Urothelium cell line (cell line): ENCODE results near the gene RAB8B.
"Not testable (repeated sequence)": the region's sequence is repeated elsewhere in the genome, so short reads cannot be mapped to it uniquely, and the experiment has no call there.

Experiments
- DNase-seq: peaks from one replicate; pipeline ENCODE4 v3.0.0; 2011; ENCODE audit warnings: low spot score, mixed read lengths
- FAIRE-seq: peaks from 2 replicates; lab custom pipeline; 2011; peaks lifted over from hg19 to GRCh38; lab: Jason Lieb, UNC

Gene RAB8B

DNA sequence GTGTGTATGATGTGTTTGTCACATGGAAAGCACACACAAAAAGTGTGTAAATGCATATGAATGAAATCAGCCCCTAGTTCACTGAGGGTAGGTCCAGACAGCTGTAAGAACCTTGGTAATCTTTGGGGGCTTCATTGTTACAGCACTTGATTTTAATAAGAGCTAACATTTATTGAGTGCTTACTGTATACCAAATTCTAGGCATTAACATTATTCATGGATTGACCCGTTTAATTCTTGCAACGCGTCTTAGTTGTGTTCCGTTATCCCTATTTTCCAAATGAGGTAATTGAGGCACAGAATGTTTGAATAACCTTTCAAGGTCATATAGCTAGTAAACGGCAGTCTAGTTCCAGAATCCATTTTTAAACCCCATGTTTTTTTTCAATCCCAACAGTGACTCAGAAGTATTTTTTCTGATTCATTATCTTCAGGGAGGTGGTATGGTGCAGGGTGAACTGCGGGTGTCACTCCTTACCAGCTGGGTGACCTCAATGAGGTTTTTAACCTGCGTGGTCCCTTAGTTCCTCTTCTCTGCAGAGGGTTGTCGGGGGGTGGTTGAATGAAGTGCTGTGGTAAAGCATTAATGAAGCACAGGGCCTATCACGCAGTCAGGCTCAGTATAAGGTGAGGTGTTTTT, 14.2 kb downstream of the RAB8B start:
- DNase-seq, result no peak
- FAIRE-seq, result no peak

DNA sequence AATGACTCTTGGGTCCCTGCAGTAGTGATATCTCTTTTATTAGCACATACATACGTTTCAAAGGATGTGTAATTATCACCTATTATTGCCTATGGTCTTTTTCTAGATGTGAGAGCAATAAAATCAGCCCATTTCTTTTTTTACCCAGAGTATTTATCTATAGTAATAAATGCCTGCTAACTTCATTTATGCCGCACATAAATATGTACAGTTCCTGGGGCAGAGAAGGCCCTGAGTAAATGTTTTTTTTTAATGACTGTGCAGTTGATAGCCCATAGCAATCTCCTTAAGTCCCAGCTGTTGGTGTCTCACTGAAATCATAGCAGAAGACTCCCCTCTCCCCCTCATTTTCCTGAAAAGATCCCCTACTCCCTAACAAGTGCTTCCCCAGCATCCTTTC, 16.7 kb downstream of the RAB8B start:
- DNase-seq, result no peak
- no peak for FAIRE-seq

DNA sequence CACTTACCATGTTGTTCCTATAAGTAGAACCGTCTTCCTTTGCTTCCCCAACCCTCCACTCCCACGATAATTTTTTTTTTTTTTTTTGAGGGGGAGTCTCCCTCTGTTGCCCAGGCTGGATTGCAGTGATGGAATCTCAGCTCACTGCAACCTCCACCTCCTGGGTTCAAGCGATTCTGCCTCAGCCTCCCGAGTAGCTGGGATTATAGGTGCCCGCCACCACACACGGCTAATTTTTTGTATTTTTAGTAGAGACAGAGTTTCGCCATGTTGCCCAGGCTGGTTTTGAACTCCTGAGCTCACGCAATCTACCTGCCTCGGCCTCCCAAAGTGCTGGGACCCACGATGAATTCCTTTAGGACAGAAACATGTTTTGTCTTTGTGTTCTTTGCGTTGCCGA, 19.4 kb downstream of the RAB8B start:
- DNase-seq, FAIRE-seq: not testable (repeated sequence)

DNA sequence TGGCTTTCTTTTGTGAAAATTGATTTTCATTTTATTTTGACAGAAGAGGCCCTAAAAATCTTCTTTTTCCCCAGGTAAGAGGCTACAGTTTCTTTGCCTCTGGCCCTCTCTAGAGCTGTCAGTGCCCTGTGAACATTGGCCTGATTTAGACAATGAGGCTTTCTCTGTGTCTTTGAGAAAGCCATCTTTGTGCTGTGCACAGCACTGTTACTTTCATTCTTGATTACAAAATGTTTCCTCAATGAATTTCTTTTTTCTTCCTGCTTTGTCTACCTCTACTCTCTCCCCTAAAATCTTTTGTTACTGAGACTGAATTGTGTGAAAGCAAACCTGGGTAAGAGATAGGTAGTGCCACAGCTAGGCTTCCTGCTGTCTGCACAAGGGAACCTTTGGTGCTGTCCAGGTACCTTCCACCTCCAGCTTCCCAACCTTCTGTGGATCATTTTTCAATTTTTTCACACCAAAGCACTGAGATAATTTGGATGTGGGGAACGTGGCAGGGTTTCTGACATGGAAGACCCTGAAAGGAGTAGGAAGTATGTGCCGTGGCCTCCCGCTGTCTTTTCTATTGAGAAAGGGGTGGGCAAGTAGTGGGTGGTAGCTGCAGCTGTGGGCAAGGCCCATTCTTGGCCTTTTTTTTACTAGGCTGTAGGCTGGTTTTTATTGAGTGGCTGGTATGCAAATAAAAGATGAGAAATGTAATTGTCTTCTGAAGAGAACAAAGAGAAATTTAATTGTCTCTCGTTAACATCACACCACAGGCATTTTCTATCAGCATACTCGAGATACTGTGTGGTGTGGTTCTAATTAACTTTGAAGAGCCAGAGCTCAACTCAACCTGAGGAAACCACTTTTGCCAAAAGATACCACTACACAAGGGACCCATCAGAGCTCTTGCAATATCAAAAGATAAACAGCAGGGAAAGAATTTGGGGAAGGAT, 21.0 kb downstream of the RAB8B start:
- FAIRE-seq (no peak), DNase-seq (no peak)

GRCh38 chr15:63211092-63211490, 21.7 kb downstream of the RAB8B start:
- no peak for DNase-seq
- FAIRE-seq, result no peak

DNA sequence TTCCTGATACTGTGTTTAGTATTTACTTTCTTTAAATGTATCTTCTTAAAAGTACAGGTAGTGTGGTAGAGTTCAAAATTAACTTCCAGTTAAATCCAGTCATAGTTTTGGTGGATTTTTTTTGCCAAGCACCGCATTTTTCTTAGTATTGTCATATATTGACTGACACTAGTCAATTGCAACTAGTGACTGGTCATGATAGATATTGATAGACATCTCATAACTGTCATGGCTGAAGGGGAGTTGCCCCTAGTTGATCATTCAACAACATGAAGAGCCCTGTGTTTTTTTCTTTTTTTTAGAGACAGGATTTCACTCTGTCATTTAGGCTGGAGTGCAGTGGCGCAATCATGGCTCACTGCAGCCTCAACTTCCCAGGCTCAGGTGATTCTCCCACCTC, 22.1 kb downstream of the RAB8B start:
- DNase-seq, result no peak
- FAIRE-seq, result no peak

DNA sequence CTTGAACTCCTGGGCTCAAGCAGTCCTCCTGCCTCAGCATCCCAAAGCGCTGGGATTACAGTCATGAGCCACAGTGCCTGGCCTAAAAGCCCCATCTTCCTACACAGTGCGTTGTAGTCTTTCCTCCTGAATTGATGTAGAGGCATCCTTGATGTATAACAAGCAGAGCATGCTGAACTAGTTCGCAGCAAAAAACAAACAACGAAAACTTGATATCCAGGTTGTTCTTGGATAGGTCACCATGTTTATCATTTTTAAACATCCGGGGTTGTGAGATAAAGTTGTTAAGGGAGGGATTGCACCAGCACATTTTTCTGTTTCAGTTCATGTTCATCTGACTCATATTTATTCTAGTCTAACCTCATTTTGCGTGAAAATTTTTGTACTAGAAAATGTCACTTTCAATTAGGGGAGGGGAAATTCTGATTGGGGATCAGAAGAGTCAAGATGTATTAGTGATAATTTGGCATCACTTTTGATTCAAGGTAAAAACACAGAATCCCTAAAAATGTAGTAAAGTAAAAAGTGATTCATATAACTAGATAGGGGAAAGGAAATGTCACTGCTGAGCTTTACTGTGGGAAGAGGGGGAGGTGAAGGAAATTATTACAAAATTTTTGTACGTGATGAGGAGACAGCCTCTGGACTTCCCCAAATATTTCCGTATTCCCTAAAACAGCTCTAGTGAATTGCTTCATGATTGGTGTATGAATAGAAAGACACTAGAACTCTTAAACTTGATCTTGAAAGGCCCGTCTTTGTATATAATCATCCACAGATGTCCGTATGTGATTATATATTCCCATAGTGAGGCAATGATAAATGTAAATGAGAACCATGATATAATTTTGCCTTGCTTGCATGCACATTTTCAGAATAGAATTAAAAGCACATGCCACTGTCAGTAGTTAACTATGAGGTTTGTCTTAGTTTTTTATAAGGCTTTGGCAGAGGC, 22.9 kb downstream of the RAB8B start:
- FAIRE-seq (peak; percentile 27), DNase-seq (no peak)

- no peak for DNase-seq
- FAIRE-seq, result no peak
These were observed 28.8 kb downstream of the RAB8B start for GRCh38 chr15:63218100-63218808.

- no peak for DNase-seq
- no peak for FAIRE-seq
These were observed 29.8 kb downstream of the RAB8B start for GRCh38 chr15:63219196-63219710.

- no peak for FAIRE-seq
- DNase-seq, result no peak
These were observed 31.9 kb downstream of the RAB8B start for GRCh38 chr15:63221346-63221745.

- peak; percentile 70 for FAIRE-seq
- no peak for DNase-seq
These were observed 34.1 kb downstream of the RAB8B start for GRCh38 chr15:63223463-63223862.

- DNase-seq, result no peak
- FAIRE-seq, result no peak
These were observed 36.0 kb downstream of the RAB8B start for GRCh38 chr15:63225381-63225780.

GRCh38 chr15:63226155-63226883, 36.9 kb downstream of the RAB8B start:
- DNase-seq (no peak), FAIRE-seq (no peak)

DNA sequence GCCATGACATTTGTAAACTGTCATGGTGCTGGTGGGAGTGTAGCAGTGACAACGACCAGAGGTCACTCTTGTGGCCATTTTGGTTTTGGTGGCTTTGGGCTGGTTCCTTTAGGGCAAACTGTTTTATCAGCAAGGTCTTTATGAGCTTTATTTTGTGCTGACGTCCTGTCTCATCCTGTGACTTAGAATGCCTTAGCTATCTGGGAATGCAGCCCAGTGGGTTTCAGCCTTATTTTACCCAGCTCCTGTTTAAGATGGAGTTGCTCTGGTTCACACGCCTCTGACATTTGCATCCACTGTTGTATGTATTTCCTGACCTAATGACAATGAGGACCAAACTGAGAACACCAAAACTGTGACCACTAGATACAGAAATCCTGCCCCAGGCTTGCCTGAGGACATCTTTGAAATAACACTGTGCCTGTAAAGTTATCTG, 37.6 kb downstream of the RAB8B start:
- no peak for DNase-seq
- peak; percentile 77 for FAIRE-seq

DNA sequence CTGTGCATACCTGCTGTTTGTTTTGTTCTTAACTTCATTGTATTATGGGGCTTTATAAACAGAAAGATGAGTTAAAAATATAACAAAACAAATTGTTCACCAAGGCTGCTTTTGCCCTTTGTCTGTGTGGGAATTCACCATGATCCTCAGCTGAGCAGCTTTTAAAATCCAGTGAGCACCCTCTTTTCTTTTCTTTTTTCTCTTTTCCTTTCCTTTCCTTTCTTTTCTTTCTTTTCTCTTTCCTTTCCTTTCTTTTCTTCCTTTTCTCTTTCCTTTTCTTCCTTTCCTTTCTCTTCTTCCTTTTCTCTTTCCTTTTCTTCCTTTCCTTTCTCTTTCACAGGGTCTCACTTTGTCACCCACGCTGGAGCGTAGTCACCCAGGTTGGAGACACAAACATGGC, 38.3 kb downstream of the RAB8B start:
- DNase-seq (no peak), FAIRE-seq (no peak)

DNA sequence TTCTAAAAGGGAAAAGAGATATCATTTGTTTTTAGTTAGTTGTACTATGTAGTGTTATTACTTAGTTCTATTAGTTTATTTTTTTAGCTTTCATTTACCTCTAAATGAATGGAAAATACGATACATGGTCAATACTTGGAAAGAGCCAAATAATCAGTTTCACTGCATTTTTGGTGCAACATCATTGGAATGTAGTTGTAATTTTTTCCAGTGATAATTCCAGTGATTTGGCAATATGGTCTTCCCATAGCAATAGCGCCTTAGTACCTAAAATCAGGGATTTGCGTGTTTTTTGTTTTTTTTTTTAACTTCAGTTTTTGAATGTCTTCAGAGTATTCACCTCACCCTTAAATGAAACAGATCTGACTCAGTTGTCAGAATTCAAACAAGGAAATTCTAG, 41.8 kb downstream of the RAB8B start:
- FAIRE-seq (no peak), DNase-seq (no peak)

- no peak for FAIRE-seq
- no peak for DNase-seq
These were observed 42.3 kb downstream of the RAB8B start for GRCh38 chr15:63231706-63232105.

GRCh38 chr15:63232405-63232804, 43.0 kb downstream of the RAB8B start:
- DNase-seq, result no peak
- FAIRE-seq, result no peak

- FAIRE-seq (no peak), DNase-seq (no peak)
These were observed 43.5 kb downstream of the RAB8B start for GRCh38 chr15:63232943-63233342.
